Liver (tissue), 9 donors: Measurements from ENCODE around the gene SP100. TPM values are rescaled to one million over a fixed set of nuclear protein-coding genes. Genes with fewer than 3 reads are reported as not detected.

Experiments used
- DNase-seq: peaks from one replicate; pipeline ENCODE4 v3.0.0-alpha.2; 2017; ENCODE audit warnings: low spot score
- H3K27ac ChIP-seq, 2 donors: one replicate each; pipeline ENCODE4 v1.7.0; 2013; ENCODE audit warnings: inconsistent platforms in 2 of 2, low read length in 2 of 2, control low read depth in 1 of 2, low read depth in 1 of 2, mild to moderate bottlenecking in 1 of 2
- H3K27me3 ChIP-seq, 4 donors: one replicate each; pipeline versions ENCODE4 v1.6.1 to v1.7.0; 2013; ENCODE audit warnings: low read length in 3 of 4, inconsistent platforms in 1 of 4, mild to moderate bottlenecking in 1 of 4, moderate library complexity in 1 of 4; ENCODE audit not compliant: control insufficient read depth in 4 of 4, insufficient read depth in 4 of 4
- H3K36me3 ChIP-seq, 4 donors: one replicate each; pipeline versions ENCODE4 v1.6.1 to v1.7.0; 2013; ENCODE audit warnings: low read length in 3 of 4, mild to moderate bottlenecking in 3 of 4, low read depth in 1 of 4, moderate library complexity in 1 of 4; ENCODE audit not compliant: control insufficient read depth in 4 of 4, insufficient read depth in 3 of 4
- H3K4me1 ChIP-seq, 4 donors: one replicate each; pipeline versions ENCODE4 v1.6.1 to v1.7.0; 2013; ENCODE audit warnings: low read length in 3 of 4, mild to moderate bottlenecking in 3 of 4, moderate library complexity in 1 of 4; ENCODE audit not compliant: control insufficient read depth in 4 of 4, insufficient read depth in 4 of 4
- H3K4me3 ChIP-seq, 3 donors: one replicate each; pipeline versions ENCODE4 v1.6.1 to v1.7.0; 2013; ENCODE audit warnings: low read length in 3 of 3, control low read depth in 1 of 3, low read depth in 1 of 3, mild to moderate bottlenecking in 1 of 3
- H3K9ac ChIP-seq, 2 donors: one replicate each; pipeline ENCODE4 v1.7.0; 2013; ENCODE audit warnings: low read length in 2 of 2, mild to moderate bottlenecking in 2 of 2, moderate library complexity in 2 of 2, control low read depth in 1 of 2, low read depth in 1 of 2
- H3K9me3 ChIP-seq, 4 donors: one replicate each; pipeline versions ENCODE4 v1.6.1 to v1.7.0; 2013; ENCODE audit warnings: low read length in 3 of 4; ENCODE audit not compliant: control insufficient read depth in 4 of 4
- CTCF ChIP-seq: fragments of 150-350 bp; IDR thresholded peaks from 2 replicates; pipeline ENCODE4 v1.5.1; 2017; ENCODE audit warnings: improper control_type of control experiment, low read depth, low read length; ENCODE audit not compliant: missing input control
- EGR1 ChIP-seq, 2 donors: IDR thresholded peaks; 2 replicates each; pipeline ENCODE4 v1.6.1; 2016 to 2018; ENCODE audit warnings: antibody characterized with exemption in 2 of 2, low read depth in 2 of 2
- FOXA1 ChIP-seq: IDR thresholded peaks from 2 replicates; pipeline ENCODE4 v1.6.1; 2016; ENCODE audit warnings: antibody characterized with exemption
- FOXA2 ChIP-seq: IDR thresholded peaks from 2 replicates; pipeline ENCODE4 v1.6.1; 2016; ENCODE audit warnings: antibody characterized with exemption
- GABPA ChIP-seq, 2 donors: IDR thresholded peaks in 1 of 2; conservative IDR thresholded peaks in 1 of 2; 2 replicates each; pipeline ENCODE4 v1.6.1; 2016; ENCODE audit warnings: antibody characterized with exemption in 2 of 2, mild to moderate bottlenecking in 1 of 2, moderate library complexity in 1 of 2
- HNF4A ChIP-seq, 2 donors: conservative IDR thresholded peaks; 2 replicates each; pipeline ENCODE4 v1.6.1; 2016; ENCODE audit warnings: antibody characterized with exemption in 2 of 2, mild to moderate bottlenecking in 2 of 2
- HNF4G ChIP-seq: IDR thresholded peaks from 2 replicates; pipeline ENCODE4 v1.6.1; 2016; ENCODE audit warnings: antibody characterized with exemption
- JUND ChIP-seq, 2 donors: IDR thresholded peaks; 2 replicates each; pipeline ENCODE4 v1.6.1; 2016; ENCODE audit warnings: antibody characterized with exemption in 2 of 2
- MAX ChIP-seq: IDR thresholded peaks from 2 replicates; pipeline ENCODE4 v1.6.1; 2016; ENCODE audit warnings: antibody characterized with exemption
- NR2F2 ChIP-seq: IDR thresholded peaks from 2 replicates; pipeline ENCODE4 v1.6.1; 2016; ENCODE audit warnings: antibody characterized with exemption
- RAD21 ChIP-seq, 2 donors: IDR thresholded peaks; 2 replicates each; pipeline ENCODE4 v1.6.1; 2016; ENCODE audit warnings: antibody characterized with exemption in 2 of 2, mild to moderate bottlenecking in 2 of 2
- REST ChIP-seq: IDR thresholded peaks from 2 replicates; pipeline ENCODE4 v1.6.1; 2016; ENCODE audit warnings: antibody characterized with exemption, mild to moderate bottlenecking
- RXRA ChIP-seq, 2 donors: IDR thresholded peaks; 2 replicates each; pipeline ENCODE4 v1.6.1; 2017 to 2018; ENCODE audit warnings: antibody characterized with exemption in 2 of 2, mild to moderate bottlenecking in 1 of 2
- SP1 ChIP-seq: IDR thresholded peaks from 2 replicates; pipeline ENCODE4 v1.6.1; 2018; ENCODE audit warnings: antibody characterized with exemption, mild to moderate bottlenecking
- TAF1 ChIP-seq: conservative IDR thresholded peaks from 2 replicates; pipeline ENCODE4 v1.6.1; 2016; ENCODE audit warnings: antibody characterized with exemption, mild to moderate bottlenecking
- YY1 ChIP-seq: IDR thresholded peaks from 2 replicates; pipeline ENCODE4 v1.6.1; 2016; ENCODE audit warnings: antibody characterized with exemption, mild to moderate bottlenecking
- WGBS: extraction: QIAGEN DNeasy Blood & Tissue Kit; methylation state at CpG from one replicate; pipeline ENCODE4 v1.1.7; 2013; 5-methylcytosine and 5-hydroxymethylcytosine counted together
- polyA plus RNA-seq, 2 donors: library from polyadenylated mRNA; stranded (reverse) in 1 of 2; unstranded in 1 of 2; fragments of 200-250 nt in 1 of 2; fragments of >200 nt in 1 of 2; fragmentation: Nextera tagmentation in 1 of 2; extraction: Ambion mirVana in 1 of 2; gene quantifications; one replicate each; pipeline versions ENCODE4 v1.2.1 to v1.2.3, GENCODE V29; 2013 to 2015
- total RNA-seq, 2 donors: library from RNA; depleted of rRNA; stranded (reverse); fragments of >200 nt; gene quantifications; one replicate each; pipeline ENCODE4 v1.2.3, GENCODE V29; 2014
- TF ChIP-seq, protein P1 (sequence below): IDR thresholded peaks from 2 replicates; pipeline ENCODE4 v1.6.1; 2016; ENCODE audit warnings: antibody characterized with exemption
- TF ChIP-seq, protein P2 (sequence below): IDR thresholded peaks from 2 replicates; pipeline ENCODE4 v1.6.1; 2016; ENCODE audit warnings: antibody characterized with exemption
- donor health status: healthy.
- donor health status: healthy.
- donor health status: healthy.
- donor health status: healthy.
- donor health status: healthy.

The SP100 gene
- total and polyA plus RNA-seq, 4 donors = 21.9 to 45.5 (median 33.1) TPM

DNA sequence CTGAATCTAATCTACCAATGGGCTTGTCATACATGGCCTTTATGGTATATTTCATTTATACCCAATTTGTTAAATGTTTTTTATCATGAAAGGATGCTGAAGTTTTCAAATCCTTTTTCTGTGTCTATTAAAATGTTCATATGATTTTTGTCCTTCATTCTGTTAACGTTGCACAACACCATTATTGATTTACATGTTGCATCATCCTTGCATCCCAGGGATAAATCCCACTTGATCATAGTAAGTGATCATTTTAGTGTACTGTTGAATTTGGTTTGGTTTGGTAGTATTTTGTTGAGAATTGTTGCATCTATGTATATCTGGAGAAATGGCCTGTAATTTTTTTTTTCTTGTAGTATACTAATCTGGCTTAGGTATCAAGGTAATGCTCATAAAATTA lies 9.4 kb downstream of the SP100 start:
- no peak overlapping the region for H3K4me3 ChIP-seq

More for the DNA sequence above, 9.4 kb downstream of the SP100 start:
- no peaks in the 10 kb centered on the region for H3K9me3 ChIP-seq
- H3K36me3 ChIP-seq = peaks cover 0 to 4% (median 1%) of the 10 kb centered on the region in 4 donors
- no peaks in the 10 kb centered on the region for H3K27me3 ChIP-seq
- H3K4me1 ChIP-seq = peaks cover 10 to 30% (median 24%) of the 10 kb centered on the region in 4 donors
- no peak for DNase-seq
- H3K9ac ChIP-seq = no peak overlapping the region
- peak overlapping the region; percentile 21 to 43 for H3K27ac ChIP-seq
- WGBS = 36% methylated on average over 1 of the region's 1 CpG
- peak; percentile 64 to 70 for TF ChIP-seq RXRA (IDR thresholded peaks at IDR 0.05)
- peak; percentile 23 for TF ChIP-seq SP1
- no peak for TF ChIP-seq EGR1 (IDR thresholded peaks at IDR 0.05; ENCODE audit: low read depth in 2 of 2)
- no peak for TF ChIP-seq TAF1
- TF ChIP-seq GABPA (IDR thresholded peaks at IDR 0.05 in 1 of 2, conservative IDR thresholded peaks at IDR 0.05 in 1 of 2) = no peak
- TF ChIP-seq NR2F2 = no peak
- TF ChIP-seq, protein P1, sequence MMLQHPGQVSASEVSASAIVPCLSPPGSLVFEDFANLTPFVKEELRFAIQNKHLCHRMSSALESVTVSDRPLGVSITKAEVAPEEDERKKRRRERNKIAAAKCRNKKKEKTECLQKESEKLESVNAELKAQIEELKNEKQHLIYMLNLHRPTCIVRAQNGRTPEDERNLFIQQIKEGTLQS = peak; percentile 95
- no peak for TF ChIP-seq MAX
- peak; percentile 47 to 58 for TF ChIP-seq HNF4A (conservative IDR thresholded peaks at IDR 0.05)
- no peak for TF ChIP-seq HNF4G
- TF ChIP-seq REST = peak; percentile 32
- TF ChIP-seq RAD21 (IDR thresholded peaks at IDR 0.05) = peak; percentile 18 to 22
- TF ChIP-seq, protein P2, sequence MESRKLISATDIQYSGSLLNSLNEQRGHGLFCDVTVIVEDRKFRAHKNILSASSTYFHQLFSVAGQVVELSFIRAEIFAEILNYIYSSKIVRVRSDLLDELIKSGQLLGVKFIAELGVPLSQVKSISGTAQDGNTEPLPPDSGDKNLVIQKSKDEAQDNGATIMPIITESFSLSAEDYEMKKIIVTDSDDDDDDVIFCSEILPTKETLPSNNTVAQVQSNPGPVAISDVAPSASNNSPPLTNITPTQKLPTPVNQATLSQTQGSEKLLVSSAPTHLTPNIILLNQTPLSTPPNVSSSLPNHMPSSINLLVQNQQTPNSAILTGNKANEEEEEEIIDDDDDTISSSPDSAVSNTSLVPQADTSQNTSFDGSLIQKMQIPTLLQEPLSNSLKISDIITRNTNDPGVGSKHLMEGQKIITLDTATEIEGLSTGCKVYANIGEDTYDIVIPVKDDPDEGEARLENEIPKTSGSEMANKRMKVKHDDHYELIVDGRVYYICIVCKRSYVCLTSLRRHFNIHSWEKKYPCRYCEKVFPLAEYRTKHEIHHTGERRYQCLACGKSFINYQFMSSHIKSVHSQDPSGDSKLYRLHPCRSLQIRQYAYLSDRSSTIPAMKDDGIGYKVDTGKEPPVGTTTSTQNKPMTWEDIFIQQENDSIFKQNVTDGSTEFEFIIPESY = peak; percentile 52
- TF ChIP-seq FOXA2 = peak; percentile 26
- no peak for TF ChIP-seq FOXA1
- no peak for TF ChIP-seq CTCF
- peak in 1 of 2 donors; percentile 66 for TF ChIP-seq JUND (IDR thresholded peaks at IDR 0.05)
- peak; percentile 50 for TF ChIP-seq YY1
